Ectodermal cell (in vitro differentiated cells): ENCODE results near the gene ABCC8.

ENCODE experiments used
- H3K27ac ChIP-seq: 2 replicates; pipeline ENCODE4 v1.7.0; 2013; ENCODE audit warnings: mild to moderate bottlenecking, low read depth, low read length; ENCODE audit not compliant: insufficient read depth, poor library complexity, severe bottlenecking
- H3K27me3 ChIP-seq: 2 replicates; pipeline ENCODE4 v1.7.0; 2013; ENCODE audit warnings: mild to moderate bottlenecking, low read length; ENCODE audit not compliant: insufficient read depth, control insufficient read depth, poor library complexity, severe bottlenecking
- H3K36me3 ChIP-seq: one replicate; pipeline ENCODE4 v1.7.0; 2013; ENCODE audit warnings: low read length; ENCODE audit not compliant: control insufficient read depth, insufficient read depth
- H3K4me1 ChIP-seq: one replicate; pipeline ENCODE4 v1.7.0; 2013; ENCODE audit warnings: low read length; ENCODE audit not compliant: control insufficient read depth, insufficient read depth
- H3K4me3 ChIP-seq: 2 replicates; pipeline ENCODE4 v1.7.0; 2013; ENCODE audit warnings: low read depth, low read length, control low read depth; ENCODE audit not compliant: insufficient read depth
- H3K9me3 ChIP-seq: 2 replicates; pipeline ENCODE4 v1.7.0; 2013; ENCODE audit warnings: mild to moderate bottlenecking, low read length, moderate library complexity; ENCODE audit not compliant: control insufficient read depth
- WGBS, 2 experiments: methylation state at CpG; one replicate each; pipeline ENCODE4 v1.1.7; 2013; ENCODE audit warnings: missing lambda C conversion rate in 2 of 2; 5-methylcytosine and 5-hydroxymethylcytosine counted together

The ABCC8 gene

DNA sequence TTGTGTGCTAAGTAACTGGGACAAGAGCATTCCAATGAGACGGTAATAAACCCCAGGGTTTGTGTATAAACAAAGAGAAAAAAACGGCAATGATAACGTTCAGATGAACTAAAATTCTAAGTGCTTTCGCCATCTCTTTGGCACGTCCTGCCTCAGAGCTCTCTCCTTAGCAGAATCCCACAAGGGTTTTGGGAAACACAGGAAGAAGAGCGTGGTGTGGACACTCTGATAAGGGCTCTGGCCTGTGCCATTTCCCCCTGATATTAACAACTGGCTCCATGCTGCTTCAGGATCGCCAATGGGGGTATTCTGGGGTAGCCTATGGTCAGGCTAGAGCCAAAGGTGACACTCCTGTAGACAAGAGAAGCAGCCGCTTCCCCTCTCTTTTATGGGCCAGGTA is 18.4 kb downstream of the ABCC8 start:
- no peaks in the 10 kb centered on the region for H3K27me3 ChIP-seq
- no peak overlapping the region for H3K4me3 ChIP-seq

DNA sequence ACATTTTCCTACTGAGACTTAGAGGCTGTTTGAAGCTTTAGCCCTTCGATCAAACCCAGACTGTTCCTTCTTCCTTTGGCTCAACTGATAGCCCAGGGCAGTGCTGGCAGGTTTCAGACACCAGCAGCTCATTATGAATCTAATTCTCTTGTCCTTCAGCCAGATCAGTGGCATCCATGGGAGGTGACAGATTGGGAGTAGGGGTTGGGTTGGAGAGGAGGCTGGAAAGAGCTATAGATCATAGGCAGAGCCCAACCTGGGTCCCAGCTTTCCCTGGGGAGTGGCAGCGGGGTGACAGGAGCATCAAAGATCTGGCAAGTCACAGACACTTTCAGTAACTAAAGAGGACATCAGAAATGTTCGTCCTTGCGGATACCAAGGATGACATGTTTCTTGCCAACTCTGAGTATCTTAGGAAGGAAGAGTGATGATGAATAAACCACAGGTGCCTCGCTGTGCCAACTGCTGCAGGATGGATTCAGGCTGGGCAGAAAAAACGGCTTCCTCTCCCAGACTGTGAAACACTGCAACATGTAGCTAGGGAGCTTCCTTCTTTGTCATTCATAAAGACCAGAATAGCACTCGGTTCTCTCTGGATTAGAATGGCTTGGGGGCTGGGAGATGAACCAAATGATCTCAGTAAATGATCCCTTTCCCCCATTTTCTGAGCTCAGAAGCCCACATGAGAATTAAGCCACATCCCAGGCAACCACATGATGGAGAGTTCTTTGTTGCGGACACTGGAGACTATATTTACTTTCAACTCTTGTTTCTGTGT is 19.1 kb downstream of the ABCC8 start:
- Histone ChIP-seq H3K27ac (no peak overlapping the region), H3K9me3 (no peaks in the 10 kb centered on the region), H3K36me3 (no peaks in the 10 kb centered on the region), H3K27me3 (no peaks in the 10 kb centered on the region), H3K4me3 (no peak overlapping the region), H3K4me1 (peaks cover 12% of the 10 kb centered on the region)
- WGBS, 2 experiments, result 71% methylated on average over 8 of the region's 8 CpGs

More for the DNA sequence above, 18.4 kb downstream of the ABCC8 start:
- WGBS, 2 experiments, result 84 to 87% methylated on average over 8 of the region's 8 CpGs
- Histone ChIP-seq H3K4me1 (peaks cover 12% of the 10 kb centered on the region), H3K36me3 (no peaks in the 10 kb centered on the region), H3K27ac (no peak overlapping the region), H3K9me3 (no peaks in the 10 kb centered on the region)

GRCh38 chr11:17452668-17453067 is 24.0 kb downstream of the ABCC8 start:
- WGBS, 2 experiments, result 93 to 94% methylated on average over 2 of the region's 2 CpGs
- Histone ChIP-seq H3K27me3 (no peaks in the 10 kb centered on the region), H3K4me3 (no peak overlapping the region), H3K27ac (no peak overlapping the region), H3K9me3 (no peaks in the 10 kb centered on the region), H3K36me3 (no peaks in the 10 kb centered on the region), H3K4me1 (peaks cover 4% of the 10 kb centered on the region)

DNA sequence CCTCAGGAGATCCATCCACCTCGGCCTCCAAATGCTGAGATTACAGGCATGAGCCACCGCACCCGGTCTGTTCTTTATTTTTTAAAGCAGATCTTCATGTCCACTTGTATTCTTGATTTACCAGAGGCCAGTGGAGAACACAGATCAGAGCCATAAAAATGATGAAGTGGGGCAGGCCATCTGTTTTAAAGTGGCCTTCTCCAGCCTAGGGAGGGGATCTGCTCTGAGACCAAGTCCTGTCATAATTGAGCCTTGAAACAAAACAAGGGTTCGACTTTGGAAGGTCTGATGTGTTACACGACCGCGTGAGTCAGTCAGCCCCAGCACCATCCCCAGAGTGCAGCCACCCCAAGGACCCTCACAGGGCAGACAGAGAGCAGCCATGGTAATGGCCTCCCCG is 27.5 kb downstream of the ABCC8 start:
- Histone ChIP-seq H3K36me3 (no peaks in the 10 kb centered on the region), H3K4me1 (no peaks in the 10 kb centered on the region), H3K4me3 (no peak overlapping the region), H3K9me3 (no peaks in the 10 kb centered on the region), H3K27me3 (no peaks in the 10 kb centered on the region), H3K27ac (no peak overlapping the region)
- WGBS, 2 experiments, result 94% methylated on average over 8 of the region's 8 CpGs

GRCh38 chr11:17446482-17446881 is 30.2 kb downstream of the ABCC8 start:
- H3K4me3 ChIP-seq, result no peak overlapping the region
- H3K36me3 ChIP-seq, result no peaks in the 10 kb centered on the region
- H3K9me3 ChIP-seq, result no peaks in the 10 kb centered on the region
- no peak overlapping the region for H3K27ac ChIP-seq
- peaks cover 9% of the 10 kb centered on the region for H3K4me1 ChIP-seq
- WGBS, 2 experiments, result 81 to 90% methylated on average over 2 of the region's 2 CpGs
- H3K27me3 ChIP-seq, result no peaks in the 10 kb centered on the region

DNA sequence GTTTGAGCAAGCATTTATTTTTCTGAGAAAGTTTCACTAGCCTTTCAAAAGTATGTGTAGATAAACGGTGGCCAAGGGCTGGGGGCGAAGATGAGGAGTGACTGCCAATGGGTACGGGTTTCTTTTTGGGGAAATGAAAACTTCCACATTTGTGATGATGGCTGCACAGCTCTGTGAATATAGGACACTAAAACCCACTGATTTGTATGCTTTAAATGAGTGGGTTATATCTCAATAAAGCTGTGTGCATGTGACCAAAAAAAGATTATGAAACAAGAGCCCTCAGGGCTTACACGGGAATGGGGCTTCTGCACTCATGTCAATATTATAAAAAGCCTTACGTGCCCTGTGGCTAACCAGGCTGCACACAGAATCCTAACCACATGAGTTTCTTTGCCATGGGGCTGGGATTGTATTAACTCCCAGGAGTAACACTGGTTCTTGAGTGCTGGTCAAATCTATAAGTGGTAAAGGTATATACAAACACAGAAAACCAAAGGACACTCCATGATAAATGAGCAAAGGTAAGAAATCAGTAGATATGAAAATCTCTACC is 31.3 kb downstream of the ABCC8 start:
- Histone ChIP-seq H3K36me3 (no peaks in the 10 kb centered on the region), H3K4me3 (no peak overlapping the region), H3K4me1 (peaks cover 9% of the 10 kb centered on the region), H3K9me3 (no peaks in the 10 kb centered on the region), H3K27ac (no peak overlapping the region), H3K27me3 (no peaks in the 10 kb centered on the region)
- WGBS, 2 experiments, result 91 to 99% methylated on average over 5 of the region's 5 CpGs

DNA sequence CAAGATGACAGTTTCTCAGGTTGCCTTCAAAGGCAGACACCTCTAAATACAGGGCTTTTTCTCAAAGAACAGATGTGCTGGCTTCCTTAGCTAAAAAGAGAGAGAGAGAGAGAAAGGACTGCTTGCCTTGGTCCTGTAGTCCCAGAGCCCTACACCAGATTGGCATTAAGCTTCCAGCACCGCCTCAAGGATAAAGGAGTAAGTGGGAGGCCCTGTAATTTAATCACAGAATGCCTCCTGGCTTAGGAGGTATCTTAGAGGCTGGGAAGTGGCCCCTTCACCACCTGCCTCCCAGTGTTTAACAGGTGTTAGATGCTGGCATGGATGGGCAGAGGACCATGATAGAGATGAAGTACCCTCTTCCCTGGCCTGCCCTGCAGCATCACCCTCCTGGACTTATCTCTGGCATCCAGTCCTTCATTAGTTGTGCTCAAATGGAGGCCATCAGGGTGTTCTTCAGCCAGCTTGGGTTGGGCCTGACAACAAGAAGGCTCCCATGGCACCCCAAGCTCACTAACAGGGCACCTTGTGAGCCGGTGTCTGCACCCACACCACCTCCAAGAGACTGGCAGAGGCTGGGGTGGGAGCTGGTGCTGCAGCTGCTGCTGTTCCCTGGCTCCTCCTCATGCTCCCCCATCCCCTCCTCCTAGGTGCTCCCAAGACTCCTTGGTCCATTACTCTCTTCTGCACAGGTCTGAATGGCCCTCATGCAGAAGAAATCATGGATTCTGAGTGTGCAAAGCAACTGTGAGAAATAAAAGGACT is 32.5 kb downstream of the ABCC8 start:
- Histone ChIP-seq H3K27ac (no peak overlapping the region), H3K4me1 (peaks cover 9% of the 10 kb centered on the region), H3K9me3 (no peaks in the 10 kb centered on the region), H3K27me3 (no peaks in the 10 kb centered on the region), H3K36me3 (no peaks in the 10 kb centered on the region), H3K4me3 (no peak overlapping the region)
- WGBS, 2 experiments, result 79 to 80% methylated on average over 2 of the region's 2 CpGs

DNA sequence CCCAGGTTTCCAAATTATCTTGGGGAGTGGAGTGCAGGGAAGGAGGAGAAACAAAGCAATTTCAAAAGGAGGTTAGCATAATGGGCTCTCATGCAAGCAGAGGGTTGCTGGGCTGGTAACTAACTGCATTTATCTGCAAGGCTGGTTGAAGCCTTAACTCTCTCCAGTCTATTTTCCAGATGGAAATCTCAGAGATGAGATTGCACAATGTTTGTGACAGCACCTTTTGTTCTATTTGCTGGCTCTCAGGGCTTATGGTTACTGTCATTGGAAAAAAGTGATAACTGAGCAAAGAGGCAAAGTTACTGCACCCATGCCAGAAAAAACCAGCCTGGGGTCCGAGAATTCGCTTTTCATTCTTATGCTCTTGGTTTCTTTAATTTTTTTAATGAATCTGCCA is 33.2 kb downstream of the ABCC8 start:
- Histone ChIP-seq H3K27me3 (no peaks in the 10 kb centered on the region), H3K36me3 (no peaks in the 10 kb centered on the region), H3K27ac (no peak overlapping the region), H3K9me3 (no peaks in the 10 kb centered on the region), H3K4me3 (no peak overlapping the region), H3K4me1 (peaks cover 9% of the 10 kb centered on the region)
- WGBS, 2 experiments, result 90 to 92% methylated on average over 2 of the region's 2 CpGs

DNA sequence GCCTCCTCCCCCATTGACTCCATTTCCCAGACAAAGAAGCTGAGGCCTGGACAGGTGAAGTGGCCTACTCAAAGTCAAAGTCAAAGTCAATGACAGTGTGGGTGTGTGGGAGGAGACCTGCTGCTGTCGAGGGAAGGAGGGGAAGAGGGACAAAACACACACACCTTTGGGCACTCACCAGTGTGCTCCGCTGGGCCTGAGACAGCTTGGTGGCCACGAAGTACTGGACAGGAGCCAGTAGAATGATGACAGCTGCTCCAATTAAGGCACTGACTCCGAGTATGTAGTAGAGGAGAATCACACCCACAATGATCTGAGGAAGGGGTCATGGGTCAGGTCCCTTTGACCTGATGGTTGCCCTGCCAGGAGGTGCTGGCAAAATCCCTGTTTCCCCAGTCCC is 33.6 kb downstream of the ABCC8 start:
- no peak overlapping the region for H3K27ac ChIP-seq
- 88% methylated on average over 4 of the region's 4 CpGs for WGBS, 2 experiments
- peaks cover 9% of the 10 kb centered on the region for H3K4me1 ChIP-seq
- H3K36me3 ChIP-seq, result no peaks in the 10 kb centered on the region
- no peaks in the 10 kb centered on the region for H3K27me3 ChIP-seq
- no peak overlapping the region for H3K4me3 ChIP-seq
- no peaks in the 10 kb centered on the region for H3K9me3 ChIP-seq

DNA sequence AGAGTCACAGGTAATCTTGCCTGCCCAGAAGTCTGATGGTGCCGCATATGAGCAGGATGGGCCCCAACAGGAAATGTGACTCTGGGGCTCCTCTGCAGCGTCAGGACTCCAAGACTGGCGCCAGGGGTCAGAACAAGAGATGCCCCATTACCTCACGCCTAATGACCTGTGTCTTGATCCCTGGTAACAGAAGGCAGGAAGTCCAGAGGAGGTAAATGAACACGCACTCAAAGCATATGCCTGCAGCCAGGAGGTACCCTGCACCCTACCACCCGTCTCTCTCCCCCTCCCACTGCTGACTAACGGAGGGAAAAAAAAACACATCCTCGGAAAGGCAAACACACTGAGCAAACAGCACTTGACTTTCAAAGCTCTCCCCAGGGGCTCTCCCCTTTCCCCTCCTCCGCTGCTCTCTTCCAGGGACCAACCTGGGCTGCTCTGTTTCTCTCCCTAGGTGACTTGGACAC is 37.3 kb downstream of the ABCC8 start:
- Histone ChIP-seq H3K4me3 (no peak overlapping the region), H3K36me3 (no peaks in the 10 kb centered on the region), H3K4me1 (peaks cover 17% of the 10 kb centered on the region), H3K9me3 (no peaks in the 10 kb centered on the region), H3K27ac (no peak overlapping the region), H3K27me3 (no peaks in the 10 kb centered on the region)
- WGBS, 2 experiments, result 41 to 53% methylated on average over 9 of the region's 9 CpGs
